CD1c-positive myeloid dendritic cell (primary cell): ENCODE results near the gene GNGT1.

ENCODE experiments used
- DNase-seq: peaks from one replicate; pipeline ENCODE4 v3.0.0-alpha.2; 2016; ENCODE audit errors: extremely low spot score

The GNGT1 gene

GRCh38 chr7:93906267-93906666, at the start of gene GNGT1:
TSS of gene GNGT1 (plus strand) at chr7:93906567. CDS start at chr7:93906747, 180 bp downstream.
- DNase-seq: no peak

- no peak for DNase-seq
Measured at GRCh38 chr7:93858857-93859256, 47.5 kb upstream of the GNGT1 start.

- no peak for DNase-seq
Measured at GRCh38 chr7:93860261-93860660, 46.1 kb upstream of the GNGT1 start.

GRCh38 chr7:93861325-93861949, 44.9 kb upstream of the GNGT1 start:
- DNase-seq: no peak

GRCh38 chr7:93862651-93863050, 43.7 kb upstream of the GNGT1 start:
- no peak for DNase-seq

- DNase-seq: no peak
Measured at GRCh38 chr7:93866886-93867285, 39.5 kb upstream of the GNGT1 start.

- DNase-seq: no peak
Measured at GRCh38 chr7:93873998-93874574, 32.3 kb upstream of the GNGT1 start.

- no peak for DNase-seq
Measured at GRCh38 chr7:93877742-93878141, 28.6 kb upstream of the GNGT1 start.

- no peak for DNase-seq
Measured at GRCh38 chr7:93879356-93879755, 27.0 kb upstream of the GNGT1 start.

GRCh38 chr7:93882468-93882867, 23.9 kb upstream of the GNGT1 start:
- DNase-seq: no peak

GRCh38 chr7:93883078-93883916, 23.1 kb upstream of the GNGT1 start:
- DNase-seq: no peak

- no peak for DNase-seq
Measured at GRCh38 chr7:93883917-93884345, 22.4 kb upstream of the GNGT1 start.

GRCh38 chr7:93884541-93884940, 21.8 kb upstream of the GNGT1 start:
- DNase-seq: no peak

GRCh38 chr7:93889261-93889660, 17.1 kb upstream of the GNGT1 start:
- DNase-seq: no peak

GRCh38 chr7:93890041-93890463, 16.3 kb upstream of the GNGT1 start:
- no peak for DNase-seq

GRCh38 chr7:93890464-93891068, 15.8 kb upstream of the GNGT1 start, which contains the start of gene TFPI2:
TSS of gene TFPI2 (minus strand) at chr7:93890753. CDS start at chr7:93890678, 75 bp downstream.
- DNase-seq: no peak

GRCh38 chr7:93894426-93894825, 11.9 kb upstream of the GNGT1 start:
- no peak for DNase-seq

- no peak for DNase-seq
Measured at GRCh38 chr7:93894966-93895640, 11.3 kb upstream of the GNGT1 start.

GRCh38 chr7:93895859-93896600, 10.3 kb upstream of the GNGT1 start:
- no peak for DNase-seq

- no peak for DNase-seq
Measured at GRCh38 chr7:93897680-93898079, 8.7 kb upstream of the GNGT1 start.
